GM19372 (cell line): ENCODE data around the gene FXYD7.
"Not testable (repeated sequence)": the region's sequence is repeated elsewhere in the genome, so short reads cannot be mapped to it uniquely, and the experiment has no call there.

Source experiments
- ATAC-seq: cut with Tn5 transposase; IDR thresholded peaks from one replicate; pipeline ENCODE4 v1.9.1; 2021; ENCODE audit warnings: mild to moderate bottlenecking, low read depth, moderate library complexity; ENCODE audit not compliant: unreplicated experiment

The FXYD7 gene

DNA sequence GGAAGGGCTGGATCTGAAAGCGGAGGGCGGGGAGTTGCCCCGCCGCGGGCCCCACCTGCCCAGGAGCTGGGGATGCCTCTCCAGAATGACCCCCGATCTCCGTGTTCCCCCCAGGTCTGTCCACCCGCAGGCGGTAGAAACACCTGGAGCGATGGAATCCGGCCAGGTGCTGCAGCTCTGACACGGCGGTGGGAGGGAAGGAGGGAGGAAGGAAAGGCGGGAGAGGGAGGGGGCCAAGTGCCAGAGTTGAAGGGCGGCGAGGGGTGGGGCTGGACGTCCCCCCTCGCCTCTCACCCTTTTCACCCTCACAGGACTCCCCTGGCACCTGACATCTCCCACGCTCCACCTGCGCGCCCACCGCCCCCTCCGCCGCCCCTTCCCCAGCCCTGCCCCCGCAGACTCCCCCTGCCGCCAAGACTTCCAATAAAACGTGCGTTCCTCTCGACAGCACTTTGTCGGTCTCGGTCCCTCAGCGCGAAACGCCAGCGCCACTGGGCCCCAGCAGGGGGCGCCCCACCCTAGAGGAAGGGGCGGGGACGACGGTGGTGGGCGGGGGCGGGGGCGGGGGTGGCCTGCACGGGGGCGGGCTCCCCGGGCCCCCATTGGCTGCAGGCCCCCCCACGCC lies 337 bp upstream of the FXYD7 start:
- no peak for ATAC-seq

DNA sequence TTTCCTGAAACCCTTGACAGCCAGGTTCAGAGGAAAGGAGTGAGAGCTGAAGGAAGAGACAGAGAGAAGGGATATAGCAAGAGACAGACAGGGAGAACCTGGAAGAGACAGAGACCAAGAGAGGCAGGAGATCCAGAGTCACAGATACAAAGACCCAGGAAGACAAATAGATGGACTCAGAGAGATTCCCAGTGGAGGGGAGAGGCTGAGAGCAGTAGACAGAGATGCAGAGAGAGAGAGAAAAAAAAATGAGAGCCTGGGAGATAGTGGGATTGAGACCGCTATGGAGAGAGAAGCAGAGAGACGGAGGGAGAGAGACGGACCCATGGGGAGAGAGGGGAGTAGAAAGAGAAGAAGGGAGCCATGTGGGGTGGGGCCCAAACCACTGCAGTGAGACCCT lies 763 bp downstream of the FXYD7 start:
- no peak for ATAC-seq

DNA sequence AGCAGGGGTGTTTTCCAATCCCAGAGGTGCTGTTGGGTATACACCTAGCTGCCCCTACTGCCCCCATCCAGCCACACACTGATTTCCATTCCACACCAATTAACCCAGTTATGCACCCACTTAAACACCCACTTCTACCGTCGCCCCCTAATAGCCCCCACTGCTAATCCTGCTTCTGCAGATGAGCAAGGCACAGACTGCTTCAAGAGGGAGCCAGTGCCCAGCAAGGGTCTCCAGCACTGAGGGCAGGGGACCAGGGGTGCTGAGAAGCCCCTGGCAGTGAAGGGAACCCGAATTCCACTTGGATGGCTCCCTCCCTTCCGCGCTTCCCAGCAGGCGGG lies 1.2 kb downstream of the FXYD7 start:
- no peak for ATAC-seq

DNA sequence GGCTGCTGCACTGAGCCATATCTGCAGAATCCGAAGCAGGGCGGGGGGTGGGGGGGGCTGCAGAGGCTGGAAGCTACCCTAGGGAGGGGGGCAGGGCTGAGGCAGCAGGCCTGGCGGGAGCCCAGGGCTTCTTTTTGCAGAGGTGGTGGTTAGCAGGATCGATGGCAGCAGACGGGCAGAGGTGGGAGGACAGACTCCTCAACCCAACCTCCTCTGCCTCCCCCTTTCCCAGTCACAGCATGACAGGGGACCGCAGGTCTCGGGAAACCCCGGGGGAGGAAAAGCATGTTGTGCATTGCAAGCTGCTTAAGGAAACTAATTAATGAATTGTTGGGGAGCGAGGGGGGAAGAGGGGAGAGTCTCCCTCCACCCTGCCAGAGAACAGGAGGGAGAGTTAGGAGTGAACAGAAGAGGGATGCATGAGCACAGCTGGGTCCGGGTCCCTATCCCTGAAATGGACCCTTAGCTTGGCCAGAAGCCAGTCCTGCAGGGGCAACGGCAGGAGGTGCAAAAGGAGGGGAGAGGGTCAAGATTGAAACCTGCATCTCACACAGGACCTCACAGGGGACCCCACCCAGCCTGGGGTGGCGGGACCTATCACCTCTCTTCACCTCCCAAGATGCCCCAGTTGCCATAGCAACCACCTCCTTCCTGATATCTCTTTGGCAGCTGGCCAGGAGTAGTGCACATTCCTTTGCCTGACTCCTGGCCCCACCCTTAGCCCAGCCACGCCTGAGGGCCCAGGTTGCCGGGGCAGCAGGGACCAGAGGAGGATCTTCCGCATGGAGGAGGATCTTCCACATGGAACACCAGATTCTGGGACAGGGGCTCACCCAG lies 1.8 kb downstream of the FXYD7 start:
- no peak for ATAC-seq

DNA sequence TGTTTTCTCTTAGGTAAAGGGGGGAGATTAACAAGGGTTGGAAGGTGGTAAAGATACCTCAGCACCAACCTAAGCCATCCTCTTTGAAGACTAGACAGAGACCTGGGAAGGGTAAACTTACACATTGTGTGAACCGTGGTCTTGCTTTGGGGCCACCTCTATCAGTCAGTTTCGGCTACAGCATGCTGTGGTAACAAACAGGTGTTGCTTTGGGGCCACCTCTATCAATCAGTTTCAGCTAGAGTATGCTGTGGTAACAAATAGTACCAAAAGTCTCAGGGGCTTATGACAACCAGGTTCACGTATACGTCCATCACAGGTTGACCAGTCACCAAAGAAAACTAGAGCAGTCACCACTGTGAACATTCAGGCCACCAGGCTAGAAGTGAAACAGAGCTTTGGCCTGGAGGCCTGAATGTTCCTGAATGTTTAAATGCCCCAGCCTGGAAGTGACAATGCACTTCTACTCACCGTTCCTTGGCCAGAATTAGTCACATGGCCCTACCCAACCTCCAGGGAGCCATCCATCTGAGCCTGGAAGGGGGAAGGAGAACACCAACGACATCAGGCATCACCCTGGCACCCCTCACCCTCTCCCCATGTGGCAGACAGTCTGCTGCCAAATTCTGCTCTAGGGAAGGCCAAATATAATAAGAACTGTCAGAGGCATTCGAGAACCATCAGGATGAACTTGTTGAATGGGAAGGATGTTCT lies 3.8 kb downstream of the FXYD7 start:
- ATAC-seq = no peak

DNA sequence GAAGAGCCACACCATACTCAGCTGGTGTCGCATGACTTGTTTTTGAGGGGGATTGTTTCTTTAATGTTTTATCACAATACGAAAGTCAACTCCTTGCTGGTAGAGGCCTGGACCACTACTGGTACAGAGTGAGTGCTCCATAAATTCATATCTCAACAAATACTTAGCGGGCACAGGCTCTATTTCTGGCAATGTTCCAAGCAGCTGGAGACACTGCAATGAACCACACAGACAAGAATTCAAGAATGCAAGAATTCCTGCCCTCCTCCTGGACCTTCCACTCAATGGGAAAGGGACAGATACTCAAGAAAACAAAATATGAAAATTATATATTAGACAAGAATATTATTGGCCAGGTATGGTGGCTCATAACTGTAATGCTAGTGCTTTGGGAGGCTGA lies 6.4 kb downstream of the FXYD7 start:
- no peak for ATAC-seq

DNA sequence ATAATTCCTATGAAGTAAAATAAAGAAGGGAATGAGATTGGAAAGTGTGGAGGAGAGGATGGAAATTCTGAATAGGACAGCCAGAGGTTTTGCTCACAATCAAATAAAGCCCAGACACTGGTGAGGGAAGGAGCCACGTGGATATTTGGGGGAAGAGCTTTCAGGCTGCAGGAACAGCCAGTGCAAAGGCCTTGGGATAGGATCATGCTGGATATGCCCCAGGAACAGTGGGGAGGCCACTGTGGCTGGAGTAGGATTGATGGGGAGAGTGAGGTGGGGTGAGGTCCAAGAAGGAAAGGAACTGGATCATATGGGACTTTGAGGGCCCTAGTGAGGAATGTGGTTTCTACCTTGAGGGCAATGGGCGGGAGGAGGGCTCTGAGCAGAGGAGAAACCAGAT lies 7.4 kb downstream of the FXYD7 start:
- ATAC-seq = no peak

DNA sequence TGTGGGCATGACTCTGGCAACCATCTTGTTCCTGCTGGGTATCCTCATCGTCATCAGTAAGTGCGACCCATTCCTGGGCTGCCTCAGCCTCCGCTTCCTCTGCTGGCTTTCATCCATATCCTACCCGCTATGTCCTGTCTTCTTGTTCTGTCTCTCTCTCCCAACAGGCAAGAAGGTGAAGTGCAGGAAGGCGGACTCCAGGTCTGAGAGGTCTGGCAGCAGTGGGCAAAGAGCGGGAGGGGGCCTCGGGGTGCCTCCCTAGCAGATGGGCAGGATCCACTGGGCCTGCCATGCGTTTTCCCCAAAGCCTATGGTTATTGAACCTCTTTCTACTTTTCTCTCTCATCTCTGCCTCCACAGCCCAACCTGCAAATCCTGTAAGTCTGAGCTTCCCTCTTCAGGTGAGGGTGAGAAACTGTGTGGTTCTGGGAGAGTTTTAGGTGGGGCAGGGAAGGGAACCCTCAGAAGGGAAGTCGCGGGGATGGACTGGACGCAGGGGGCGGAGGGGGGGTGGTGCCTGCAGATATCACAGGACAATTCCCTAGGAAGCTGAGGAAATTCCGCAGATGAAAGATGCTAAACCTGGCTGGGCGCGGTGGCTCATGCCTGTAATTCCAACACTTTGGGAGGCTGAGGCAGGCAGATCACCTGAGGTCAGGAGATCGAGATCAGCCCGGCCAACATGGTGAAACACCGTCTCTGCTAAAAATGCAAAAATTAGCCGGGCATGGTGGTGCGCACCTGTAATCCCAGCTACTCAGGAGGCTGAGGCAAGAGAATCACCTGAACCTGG lies 8.4 kb downstream of the FXYD7 start:
- no peak for ATAC-seq

DNA sequence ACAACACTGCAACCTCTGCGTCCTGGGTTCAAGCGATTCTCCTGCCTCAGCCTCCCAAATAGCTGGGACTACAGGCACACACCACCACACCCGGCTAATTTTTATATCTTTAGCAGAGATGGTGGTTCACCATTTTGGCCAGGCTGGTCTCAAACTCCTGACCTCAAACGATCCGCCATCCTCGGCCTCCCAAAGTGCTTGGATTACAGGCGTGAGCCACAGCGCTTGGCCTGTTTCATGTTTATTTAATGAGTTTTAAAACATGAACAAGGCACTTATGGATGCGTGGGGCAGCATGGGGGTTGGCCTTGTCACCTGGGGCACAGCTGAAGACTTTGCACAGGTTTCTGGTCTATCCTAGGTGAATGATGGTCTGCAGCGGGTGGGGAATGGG lies 10.1 kb downstream of the FXYD7 start:
- ATAC-seq = not testable (repeated sequence)

DNA sequence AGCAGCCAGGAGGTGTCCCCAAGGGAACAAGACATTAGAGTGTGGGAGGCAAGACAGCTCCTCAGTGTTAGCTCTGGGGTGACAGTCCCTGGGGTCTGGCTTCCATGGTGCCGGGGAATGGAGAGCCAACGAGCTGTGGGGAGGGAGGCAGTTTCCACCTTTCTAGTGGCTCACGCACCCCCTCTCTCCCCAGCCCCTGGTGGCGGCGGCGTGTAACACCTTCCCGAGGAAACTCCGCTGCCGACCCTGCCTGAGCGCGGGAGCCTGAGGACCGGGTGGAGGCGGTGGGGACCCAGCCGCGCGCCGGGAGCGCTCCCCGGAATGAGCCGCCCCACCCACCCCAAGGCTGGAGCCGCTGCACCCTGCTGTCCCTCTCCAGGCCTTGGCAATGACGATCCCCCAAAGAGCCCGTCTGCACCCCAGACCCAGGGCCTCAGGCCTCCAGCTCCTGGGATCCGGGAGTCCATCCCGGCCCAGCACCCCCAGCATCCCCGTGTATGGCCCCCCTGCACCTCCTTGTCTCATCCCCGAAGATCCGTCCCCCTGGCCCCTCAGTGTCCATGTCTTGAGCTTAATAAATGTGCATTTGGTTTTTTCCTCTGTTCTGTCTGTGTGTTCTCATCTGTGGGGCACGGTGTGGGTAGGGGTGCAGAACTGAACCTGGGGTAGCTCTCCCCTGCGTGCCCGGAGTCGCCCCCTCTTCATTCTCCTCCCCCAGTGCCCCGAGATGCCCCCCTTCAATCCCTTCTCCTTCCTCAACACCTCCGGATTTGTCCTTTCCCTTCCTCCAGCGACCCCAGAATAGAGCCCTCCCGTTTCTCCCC lies 10.9 kb downstream of the FXYD7 start:
- no peak for ATAC-seq

DNA sequence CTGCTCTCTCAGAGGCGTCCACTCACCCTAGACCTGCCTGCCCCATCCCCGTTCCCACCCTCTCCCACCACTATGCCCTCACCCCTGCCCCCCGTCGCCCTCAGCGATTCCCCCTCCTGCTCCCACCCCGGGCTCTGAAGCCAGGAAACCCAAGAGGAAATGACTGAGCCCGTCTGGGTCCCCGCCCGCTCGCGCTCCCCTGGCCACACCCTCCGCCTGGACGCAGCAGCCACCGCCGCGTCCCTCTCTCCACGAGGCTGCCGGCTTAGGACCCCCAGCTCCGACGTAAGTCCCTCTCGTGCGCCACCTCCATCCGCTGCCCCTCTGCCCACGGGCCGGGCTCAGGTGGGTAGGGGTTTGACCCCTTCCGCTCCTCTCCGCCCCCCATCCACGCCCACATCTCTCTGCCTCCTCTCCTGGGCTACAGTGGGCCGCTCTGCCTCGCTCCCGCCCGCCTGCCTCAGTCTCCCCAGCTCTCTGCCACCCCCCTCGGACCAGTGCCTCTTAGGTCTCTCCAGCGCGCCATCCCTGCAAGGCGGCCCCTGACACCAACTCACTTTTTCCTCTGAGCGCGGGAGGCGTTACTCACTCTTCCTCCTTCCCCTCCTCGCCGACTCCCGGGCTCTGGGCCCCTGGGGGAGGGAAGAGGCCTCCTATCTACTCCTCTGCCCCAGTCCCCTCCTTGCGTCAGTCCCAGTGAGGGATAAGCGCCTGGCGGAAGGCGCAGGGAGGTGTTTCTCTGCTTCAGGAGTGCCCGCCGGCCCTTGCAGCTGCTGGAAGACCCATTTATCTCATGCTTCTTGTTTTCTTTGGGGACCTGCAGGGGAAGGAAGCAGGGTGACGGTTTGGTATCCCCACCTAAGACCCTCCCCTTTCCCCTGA lies 11.7 kb downstream of the FXYD7 start, which contains the start of gene FXYD5:
Gene FXYD5 (plus strand): TSS at position 211 of the 882 bp plus-strand sequence. CDS start 816 bp downstream, outside the sequence.
- ATAC-seq = no peak

DNA sequence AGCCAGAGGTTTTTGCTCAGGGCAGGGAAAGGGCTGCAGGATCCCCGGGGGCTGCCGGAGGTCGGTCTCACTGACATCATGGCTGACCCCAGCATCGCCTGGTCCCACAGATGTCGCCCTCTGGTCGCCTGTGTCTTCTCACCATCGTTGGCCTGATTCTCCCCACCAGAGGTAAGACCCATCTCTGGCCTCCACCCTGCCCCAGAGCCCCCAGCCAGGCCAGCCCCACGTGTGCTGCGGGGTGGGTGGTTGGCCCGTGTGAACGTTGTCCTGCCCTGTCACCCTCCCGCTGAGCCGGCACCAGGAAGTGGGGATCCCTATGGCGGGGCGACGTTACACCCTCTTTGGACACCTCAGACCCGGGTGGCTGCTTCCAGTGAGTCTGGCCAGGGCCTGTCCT lies 12.4 kb downstream of the FXYD7 start:
- no peak for ATAC-seq

DNA sequence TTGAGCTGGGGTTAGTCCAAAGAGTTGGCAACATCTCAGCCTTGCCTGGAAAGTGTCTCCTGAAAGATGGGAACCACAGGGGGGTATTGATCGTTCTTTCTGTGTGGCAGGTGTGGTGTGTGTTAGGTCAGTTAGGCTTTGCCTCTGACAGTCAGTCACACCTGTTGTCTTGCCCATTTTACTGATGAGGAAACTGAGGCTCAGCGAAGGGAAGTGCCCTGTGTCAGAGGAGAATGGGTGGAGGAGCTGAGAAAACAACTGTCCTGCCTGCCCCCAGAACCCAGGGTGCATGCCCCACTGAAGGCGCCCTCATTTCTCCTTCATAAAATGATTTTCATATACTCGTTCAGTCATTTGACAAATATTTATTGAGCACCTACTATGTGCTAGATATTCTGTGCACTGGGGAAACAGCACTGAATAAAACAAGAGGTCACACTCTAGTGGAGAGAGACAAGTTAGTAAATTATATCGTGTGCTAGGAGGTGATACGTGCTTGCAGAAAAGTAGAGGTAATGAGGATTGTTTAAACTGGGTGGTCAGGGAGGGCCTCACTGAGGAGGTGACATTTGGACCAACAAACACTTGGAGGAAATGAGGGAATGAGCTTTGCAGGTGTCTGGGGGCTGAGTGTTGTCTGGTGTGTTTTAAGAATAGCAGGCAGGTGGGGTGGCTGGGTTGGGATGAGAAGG lies 13.1 kb downstream of the FXYD7 start:
- no peak for ATAC-seq

DNA sequence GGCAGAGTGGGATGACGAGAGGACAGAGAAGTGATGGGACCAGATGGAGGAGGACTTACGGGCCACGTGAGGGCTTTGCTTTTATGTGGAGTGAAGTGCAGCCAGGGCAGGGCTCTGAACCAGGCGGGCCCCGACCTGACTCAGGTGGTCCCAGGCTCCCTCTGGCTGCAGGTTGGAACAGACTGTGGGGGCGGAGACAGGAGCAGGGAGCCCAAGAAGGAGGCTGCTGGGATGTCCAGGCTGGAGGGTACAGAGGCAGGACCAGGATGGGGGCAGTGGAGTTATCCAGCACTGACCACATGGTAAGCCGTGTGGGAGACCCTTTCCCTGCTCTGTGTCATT lies 13.6 kb downstream of the FXYD7 start:
- ATAC-seq = no peak

DNA sequence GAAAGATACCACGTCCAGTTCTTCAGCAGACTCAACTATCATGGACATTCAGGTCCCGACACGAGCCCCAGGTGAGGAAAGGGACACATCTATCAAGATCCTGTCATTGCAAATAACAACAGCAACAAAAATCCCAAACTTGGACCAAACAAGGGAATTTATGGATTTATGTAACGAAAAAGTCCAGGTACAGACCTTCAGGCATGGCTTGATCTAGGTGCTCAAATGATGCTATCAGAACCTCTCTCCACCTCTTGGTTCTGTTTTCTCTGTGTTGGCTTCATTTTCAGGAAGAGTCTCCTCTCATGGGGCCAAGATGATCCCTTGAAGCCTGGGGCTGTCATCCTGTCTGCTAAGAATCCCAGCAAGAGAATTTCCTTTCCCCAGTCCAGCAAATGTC lies 14.4 kb downstream of the FXYD7 start:
- ATAC-seq = no peak

DNA sequence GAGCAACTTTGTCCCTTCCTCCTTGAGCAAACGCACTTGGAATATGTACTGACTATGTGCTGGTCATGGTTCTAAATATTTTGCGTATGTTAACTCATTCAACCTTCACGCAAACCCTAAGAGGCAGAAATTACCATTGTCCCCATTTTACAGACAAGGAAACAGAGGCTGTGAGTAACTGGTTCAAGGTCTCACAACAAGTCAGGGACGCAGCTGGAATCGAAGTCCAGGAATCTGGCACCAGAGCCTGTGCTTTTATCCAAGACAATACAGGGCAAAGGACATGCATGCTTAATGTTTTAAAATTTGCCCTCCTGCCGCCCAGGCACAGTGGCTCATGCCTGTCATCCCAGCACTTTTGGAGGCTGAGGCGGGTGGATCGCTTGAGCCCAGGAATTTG lies 16.6 kb downstream of the FXYD7 start:
- no peak for ATAC-seq

DNA sequence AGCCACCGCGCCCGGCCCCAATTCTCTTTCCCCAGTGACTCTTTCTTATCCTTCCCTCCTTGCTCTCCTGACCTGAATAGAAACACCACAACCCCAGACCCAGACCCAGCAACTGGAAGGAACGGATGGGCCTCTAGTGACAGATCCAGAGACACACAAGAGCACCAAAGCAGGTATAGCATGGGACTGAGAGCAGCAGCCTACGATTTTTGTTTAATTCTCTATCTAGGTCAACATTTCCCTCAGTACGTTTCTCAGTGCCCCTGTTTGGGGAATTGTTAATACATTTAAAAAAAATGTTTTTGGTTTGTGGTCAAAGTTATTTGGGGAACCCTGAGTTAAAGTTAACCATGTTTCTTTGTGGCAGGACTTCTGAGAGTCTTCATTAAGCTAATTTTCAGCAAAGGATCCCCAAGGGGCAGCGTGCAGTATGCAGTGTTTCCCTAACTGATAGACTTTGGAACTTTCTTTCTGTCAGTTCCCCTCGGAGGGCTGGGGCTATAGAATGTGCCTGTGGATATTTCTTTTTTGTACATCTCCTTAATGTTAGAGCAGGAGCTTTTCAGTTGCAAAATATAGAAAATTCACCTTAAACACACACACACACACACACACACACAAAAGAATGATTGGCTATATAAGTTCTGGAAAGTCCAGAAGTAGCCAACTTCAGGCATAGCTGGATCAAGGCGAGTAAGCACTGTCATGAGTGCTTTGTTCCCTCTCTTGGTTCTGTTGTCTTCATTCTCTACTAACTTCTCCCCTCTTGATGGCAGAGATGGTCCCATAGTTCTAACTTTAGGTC lies 17.8 kb downstream of the FXYD7 start:
- ATAC-seq = no peak

DNA sequence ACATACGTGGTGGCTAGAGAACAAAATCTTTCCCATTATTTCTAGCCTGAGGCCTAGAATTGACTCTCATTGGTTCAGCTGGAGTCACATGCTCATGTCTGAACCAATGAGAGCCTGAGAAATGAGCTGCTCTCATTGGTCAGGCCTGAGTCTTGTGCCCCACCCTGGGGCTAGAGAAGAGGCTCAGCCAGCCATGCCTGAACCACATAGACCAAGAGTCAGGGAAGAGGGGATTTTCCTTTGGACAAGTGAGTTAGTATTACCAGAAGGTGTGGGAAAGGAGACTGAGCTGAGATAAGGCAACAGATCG lies 18.3 kb downstream of the FXYD7 start:
- ATAC-seq = no peak
